ENCODE measurements around the gene PCK2.

PCK2 gene

DNA sequence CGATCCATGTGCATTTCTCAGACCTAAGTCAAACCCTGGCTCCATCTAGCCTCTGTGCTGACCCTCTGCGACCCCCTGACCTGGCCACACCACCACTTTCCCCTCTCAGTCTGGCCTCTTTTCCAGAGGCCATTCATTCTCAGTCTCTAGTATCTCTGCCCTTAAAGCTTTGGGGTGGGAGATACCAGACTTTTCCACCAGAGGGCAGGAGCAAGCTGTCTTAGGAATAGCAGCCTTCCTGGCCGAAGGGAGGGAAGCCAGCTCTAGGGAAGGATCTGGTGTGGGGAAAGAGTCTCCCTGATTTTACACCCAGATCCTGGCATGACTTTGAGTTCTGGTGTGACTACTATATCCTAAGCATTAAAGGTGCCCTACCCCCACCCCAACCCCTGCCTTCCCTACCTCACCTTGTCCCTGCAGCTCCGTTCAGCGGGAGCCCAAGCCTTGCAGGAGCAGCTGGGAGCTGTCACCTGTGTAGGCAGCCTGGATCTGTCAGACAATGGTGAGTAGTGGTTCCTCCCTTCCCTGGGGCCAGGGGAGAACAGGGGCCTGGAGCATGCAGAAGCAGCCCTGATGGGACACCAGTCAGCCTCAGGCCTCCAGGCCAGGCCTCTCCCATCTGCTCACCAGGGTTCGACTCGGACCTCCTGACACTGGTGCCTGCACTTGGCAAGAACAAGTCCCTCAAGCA is 35.7 kb upstream of the PCK2 start:
- no peak overlapping the region for H3K27ac ChIP-seq (replicated peaks)
- peak in 1 of 2 experiments; percentile 72 for DNase-seq (ENCODE audit: low read depth in 1 of 2, low spot score in 1 of 2)
- peaks cover 5% of the 10 kb centered on the region for H3K27me3 ChIP-seq (ENCODE audit: insufficient read depth, poor library complexity, severe bottlenecking)
- TF ChIP-seq, protein P1, sequence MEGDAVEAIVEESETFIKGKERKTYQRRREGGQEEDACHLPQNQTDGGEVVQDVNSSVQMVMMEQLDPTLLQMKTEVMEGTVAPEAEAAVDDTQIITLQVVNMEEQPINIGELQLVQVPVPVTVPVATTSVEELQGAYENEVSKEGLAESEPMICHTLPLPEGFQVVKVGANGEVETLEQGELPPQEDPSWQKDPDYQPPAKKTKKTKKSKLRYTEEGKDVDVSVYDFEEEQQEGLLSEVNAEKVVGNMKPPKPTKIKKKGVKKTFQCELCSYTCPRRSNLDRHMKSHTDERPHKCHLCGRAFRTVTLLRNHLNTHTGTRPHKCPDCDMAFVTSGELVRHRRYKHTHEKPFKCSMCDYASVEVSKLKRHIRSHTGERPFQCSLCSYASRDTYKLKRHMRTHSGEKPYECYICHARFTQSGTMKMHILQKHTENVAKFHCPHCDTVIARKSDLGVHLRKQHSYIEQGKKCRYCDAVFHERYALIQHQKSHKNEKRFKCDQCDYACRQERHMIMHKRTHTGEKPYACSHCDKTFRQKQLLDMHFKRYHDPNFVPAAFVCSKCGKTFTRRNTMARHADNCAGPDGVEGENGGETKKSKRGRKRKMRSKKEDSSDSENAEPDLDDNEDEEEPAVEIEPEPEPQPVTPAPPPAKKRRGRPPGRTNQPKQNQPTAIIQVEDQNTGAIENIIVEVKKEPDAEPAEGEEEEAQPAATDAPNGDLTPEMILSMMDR (IDR thresholded peaks at IDR 0.05; ENCODE audit: insufficient read depth, low read length) = peak; percentile 89
- no peak for TF ChIP-seq POLR2AphosphoS5 (IDR thresholded peaks at IDR 0.05; ENCODE audit: low read depth)
- no peak for TF ChIP-seq GABPA (IDR thresholded peaks at IDR 0.05; ENCODE audit: low read depth)
- H3K4me3 ChIP-seq (replicated peaks; ENCODE audit: insufficient read depth, low read length) = no peak overlapping the region

DNA sequence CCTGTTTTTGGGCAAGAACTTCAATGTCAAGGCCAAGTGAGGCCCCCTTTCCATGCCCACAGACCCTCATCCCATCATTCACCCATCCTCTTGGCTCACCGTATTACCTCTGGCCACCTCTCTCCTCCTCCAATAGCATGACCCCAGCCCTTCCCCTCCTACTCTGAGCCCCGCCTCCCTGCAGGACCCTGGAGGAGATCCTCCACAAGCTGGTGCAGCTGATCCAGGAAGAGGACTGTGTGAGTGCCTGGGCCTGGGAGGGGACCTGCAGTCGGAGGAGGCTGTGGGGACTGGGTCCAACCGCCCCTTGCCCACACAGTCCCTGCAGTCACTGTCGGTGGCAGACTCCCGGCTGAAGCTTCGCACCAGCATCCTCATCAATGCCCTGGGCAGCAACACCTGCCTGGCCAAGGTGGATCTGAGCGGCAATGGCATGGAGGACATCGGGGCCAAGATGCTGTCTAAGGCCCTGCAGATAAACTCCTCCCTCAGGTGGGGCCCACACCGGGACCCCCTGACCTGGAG is 35.1 kb upstream of the PCK2 start:
- TF ChIP-seq, protein P2, sequence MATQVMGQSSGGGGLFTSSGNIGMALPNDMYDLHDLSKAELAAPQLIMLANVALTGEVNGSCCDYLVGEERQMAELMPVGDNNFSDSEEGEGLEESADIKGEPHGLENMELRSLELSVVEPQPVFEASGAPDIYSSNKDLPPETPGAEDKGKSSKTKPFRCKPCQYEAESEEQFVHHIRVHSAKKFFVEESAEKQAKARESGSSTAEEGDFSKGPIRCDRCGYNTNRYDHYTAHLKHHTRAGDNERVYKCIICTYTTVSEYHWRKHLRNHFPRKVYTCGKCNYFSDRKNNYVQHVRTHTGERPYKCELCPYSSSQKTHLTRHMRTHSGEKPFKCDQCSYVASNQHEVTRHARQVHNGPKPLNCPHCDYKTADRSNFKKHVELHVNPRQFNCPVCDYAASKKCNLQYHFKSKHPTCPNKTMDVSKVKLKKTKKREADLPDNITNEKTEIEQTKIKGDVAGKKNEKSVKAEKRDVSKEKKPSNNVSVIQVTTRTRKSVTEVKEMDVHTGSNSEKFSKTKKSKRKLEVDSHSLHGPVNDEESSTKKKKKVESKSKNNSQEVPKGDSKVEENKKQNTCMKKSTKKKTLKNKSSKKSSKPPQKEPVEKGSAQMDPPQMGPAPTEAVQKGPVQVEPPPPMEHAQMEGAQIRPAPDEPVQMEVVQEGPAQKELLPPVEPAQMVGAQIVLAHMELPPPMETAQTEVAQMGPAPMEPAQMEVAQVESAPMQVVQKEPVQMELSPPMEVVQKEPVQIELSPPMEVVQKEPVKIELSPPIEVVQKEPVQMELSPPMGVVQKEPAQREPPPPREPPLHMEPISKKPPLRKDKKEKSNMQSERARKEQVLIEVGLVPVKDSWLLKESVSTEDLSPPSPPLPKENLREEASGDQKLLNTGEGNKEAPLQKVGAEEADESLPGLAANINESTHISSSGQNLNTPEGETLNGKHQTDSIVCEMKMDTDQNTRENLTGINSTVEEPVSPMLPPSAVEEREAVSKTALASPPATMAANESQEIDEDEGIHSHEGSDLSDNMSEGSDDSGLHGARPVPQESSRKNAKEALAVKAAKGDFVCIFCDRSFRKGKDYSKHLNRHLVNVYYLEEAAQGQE (IDR thresholded peaks at IDR 0.05; ENCODE audit: insufficient replicate concordance, low read depth) = no peak
- TF ChIP-seq SPI1 (IDR thresholded peaks at IDR 0.05; ENCODE audit: borderline replicate concordance, low read depth) = no peak
- TF ChIP-seq POLR2AphosphoS5 (IDR thresholded peaks at IDR 0.05; ENCODE audit: low read depth) = no peak
- no peak for TF ChIP-seq GABPA (IDR thresholded peaks at IDR 0.05; ENCODE audit: low read depth)
- TF ChIP-seq, protein P1 (IDR thresholded peaks at IDR 0.05; ENCODE audit: insufficient read depth, low read length) = no peak
- DNase-seq (ENCODE audit: low read depth in 1 of 2, low spot score in 1 of 2) = no peak
- H3K4me3 ChIP-seq (replicated peaks; ENCODE audit: insufficient read depth, low read length) = no peak overlapping the region
- H3K27ac ChIP-seq (replicated peaks) = no peak overlapping the region
- peaks cover 2% of the 10 kb centered on the region for H3K27me3 ChIP-seq (ENCODE audit: insufficient read depth, poor library complexity, severe bottlenecking)

DNA sequence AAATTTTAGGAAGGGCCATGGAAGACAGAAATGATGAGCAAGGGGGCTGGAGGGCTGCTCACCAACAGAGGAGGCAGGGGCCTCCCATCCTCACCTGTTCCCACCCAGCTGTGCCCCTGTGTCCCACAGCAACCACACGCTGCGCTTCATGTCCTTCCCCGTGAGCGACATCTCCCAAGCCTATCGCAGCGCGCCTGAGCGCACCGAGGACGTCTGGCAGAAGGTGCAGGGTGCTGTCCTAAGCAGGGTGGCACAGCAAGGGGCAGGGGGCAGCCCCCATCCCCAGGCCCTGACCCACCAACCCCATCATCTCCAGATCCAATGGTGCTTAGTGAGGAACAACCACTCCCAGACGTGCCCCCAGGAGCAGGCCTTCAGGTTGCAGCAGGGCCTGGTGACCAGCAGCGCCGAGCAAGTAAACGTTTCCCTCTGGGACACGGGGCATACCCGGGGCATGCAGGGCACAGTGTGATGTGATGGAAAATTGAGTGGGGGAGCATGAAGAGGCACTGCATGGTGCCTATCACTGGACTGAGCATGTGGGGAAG is 34.2 kb upstream of the PCK2 start:
- DNase-seq (ENCODE audit: low read depth in 1 of 2, low spot score in 1 of 2) = no peak
- Histone ChIP-seq H3K27me3 (ENCODE audit: insufficient read depth, poor library complexity, severe bottlenecking) (no peaks in the 10 kb centered on the region), H3K27ac (replicated peaks) (no peak overlapping the region), H3K4me3 (replicated peaks; ENCODE audit: insufficient read depth, low read length) (no peak overlapping the region)
- no peak for TF ChIP-seq GABPA (IDR thresholded peaks at IDR 0.05; ENCODE audit: low read depth)
- TF ChIP-seq, protein P1 (IDR thresholded peaks at IDR 0.05; ENCODE audit: insufficient read depth, low read length) = no peak
- TF ChIP-seq SPI1 (IDR thresholded peaks at IDR 0.05; ENCODE audit: borderline replicate concordance, low read depth) = no peak
- no peak for TF ChIP-seq POLR2AphosphoS5 (IDR thresholded peaks at IDR 0.05; ENCODE audit: low read depth)
- TF ChIP-seq, protein P2 (IDR thresholded peaks at IDR 0.05; ENCODE audit: insufficient replicate concordance, low read depth) = no peak
